EL (cell line): Measurements from ENCODE around the gene C3orf85.
"Not testable (repeated sequence)": the region's sequence is repeated elsewhere in the genome, so short reads cannot be mapped to it uniquely, and the experiment has no call there.

ENCODE experiments used
- DNase-seq: peaks from one replicate; pipeline ENCODE4 v3.0.0-alpha.2; 2016

Gene C3orf85, protein sequence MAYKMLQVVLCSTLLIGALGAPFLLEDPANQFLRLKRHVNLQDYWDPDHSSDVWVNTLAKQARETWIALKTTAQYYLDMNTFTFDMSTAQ

DNA sequence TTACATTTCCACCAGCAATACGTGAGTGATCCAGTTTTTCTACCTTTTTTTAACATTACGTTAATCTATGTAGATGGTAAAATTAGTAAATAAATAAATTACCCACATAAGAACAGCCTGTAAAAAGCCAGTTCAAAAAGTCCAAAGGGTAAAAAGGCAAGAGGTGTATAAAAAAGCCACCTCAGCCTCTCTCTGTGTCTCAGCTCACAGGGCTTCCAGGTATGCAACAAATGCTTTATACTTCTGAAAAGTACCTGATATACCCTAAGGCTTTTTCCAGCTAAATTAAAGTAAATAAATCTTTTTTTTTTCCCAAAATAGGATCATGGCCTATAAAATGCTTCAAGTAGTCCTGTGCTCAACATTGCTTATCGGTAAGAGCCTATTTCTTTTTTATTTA is at the start of gene C3orf85:
C3orf85 (plus strand) TSS at position 197 of the 400 bp plus-strand sequence; CDS start at position 326, 129 bp downstream.
- DNase-seq = no peak

DNA sequence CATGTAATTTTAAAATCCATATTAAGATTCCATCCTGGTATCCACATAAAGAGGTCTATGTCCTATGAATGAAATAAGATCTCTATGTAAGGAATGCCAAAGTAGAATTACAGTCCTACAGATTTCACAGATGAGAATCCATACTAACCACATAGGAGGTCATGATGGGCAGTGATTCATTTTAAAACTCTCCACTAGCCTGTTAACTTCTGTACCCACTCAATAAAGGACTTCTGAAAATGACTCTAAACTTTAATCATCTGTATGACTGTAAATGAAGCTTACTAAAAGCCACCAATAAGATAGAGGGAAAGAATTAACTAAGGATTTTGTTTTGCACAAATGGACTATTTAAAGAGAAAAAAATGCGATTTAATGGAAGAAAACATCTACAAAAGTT is 47.3 kb upstream of the C3orf85 start:
- DNase-seq = peak; percentile 32

GRCh38 chr3:109091846-109092245 is 44.7 kb upstream of the C3orf85 start:
- DNase-seq = no peak

DNA sequence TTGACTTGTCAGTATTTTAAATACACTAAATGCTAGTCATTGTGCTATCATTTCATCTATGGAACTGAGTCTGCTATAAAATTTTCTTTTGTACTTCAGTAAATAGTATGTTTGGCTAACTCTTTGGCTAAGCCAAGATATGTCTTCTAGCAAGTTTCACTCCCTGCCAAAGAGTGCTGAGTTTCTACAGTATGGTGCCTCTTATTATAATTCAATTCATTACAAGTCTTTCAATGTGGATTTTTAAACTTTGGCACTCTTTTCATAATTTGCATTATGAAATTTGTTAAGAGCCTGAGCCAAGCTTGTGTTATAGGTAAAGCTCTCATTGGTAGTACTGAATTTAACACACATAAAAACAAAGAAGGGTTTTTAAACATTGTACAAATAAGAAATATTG is 43.0 kb upstream of the C3orf85 start:
- DNase-seq = no peak

DNA sequence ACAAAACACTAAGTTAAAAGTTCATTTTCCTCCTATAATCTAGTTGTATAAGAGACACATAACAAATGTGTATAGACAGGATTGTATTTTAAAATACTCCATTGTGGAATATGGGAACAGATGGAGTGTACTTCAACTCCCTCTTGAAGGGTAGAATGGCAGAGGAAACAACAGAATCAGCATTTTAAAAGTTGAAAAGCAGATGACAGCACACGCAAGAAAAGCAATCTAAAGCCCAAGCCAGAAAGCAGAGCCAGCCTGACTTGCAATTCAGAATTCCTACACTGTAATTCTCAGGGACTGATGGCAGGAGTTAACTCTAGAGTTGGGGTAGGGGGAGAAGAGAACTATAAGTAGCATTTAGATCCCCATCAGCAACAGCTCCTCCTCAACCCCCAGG is 41.4 kb upstream of the C3orf85 start:
- no peak for DNase-seq

DNA sequence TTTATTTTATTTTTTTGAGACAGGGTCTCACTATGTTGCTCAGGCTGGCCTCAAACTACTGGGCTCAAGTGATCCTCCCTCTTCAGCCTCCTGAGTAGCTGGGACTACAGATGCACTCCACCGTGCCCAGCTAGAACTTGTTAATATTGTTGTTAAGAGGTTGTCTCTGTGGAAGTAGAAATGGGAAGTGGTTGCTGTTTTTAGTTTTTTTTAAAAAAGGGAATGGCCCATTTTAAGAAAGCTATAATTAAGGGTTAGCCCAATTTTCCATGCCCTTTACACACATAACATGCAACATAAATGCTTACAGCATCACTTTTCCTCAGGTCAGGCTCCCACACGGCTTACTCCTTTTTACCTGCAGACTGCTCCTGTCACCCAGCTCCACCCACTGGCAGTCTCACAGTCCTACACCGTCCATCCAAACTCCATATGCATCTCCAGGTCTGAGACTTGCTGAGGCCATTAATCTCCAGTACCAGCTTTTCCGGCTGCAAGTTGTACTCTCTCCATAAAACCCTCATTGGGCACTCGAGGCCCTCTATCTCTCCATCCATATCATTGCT is 38.4 kb upstream of the C3orf85 start:
- DNase-seq = no peak

DNA sequence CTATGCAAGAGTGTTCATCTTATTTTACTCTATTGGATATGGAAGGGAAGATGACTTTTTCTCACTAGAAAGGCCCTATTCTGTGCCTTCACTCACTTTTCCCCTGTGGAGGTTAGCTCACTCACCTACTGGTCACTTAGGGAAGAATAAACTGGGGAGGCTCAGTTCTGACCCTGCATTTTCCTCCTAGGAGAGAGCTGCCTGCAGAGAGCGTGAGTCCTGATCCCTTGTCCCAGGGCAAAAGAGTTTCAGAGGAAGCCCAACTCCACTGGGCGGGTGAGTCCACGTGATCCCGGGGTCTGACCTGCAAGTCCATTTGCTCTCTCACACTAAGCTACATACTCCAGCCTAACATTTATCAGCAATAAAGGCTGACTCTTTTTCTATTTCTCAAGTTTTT is 26.9 kb upstream of the C3orf85 start:
- no peak for DNase-seq

DNA sequence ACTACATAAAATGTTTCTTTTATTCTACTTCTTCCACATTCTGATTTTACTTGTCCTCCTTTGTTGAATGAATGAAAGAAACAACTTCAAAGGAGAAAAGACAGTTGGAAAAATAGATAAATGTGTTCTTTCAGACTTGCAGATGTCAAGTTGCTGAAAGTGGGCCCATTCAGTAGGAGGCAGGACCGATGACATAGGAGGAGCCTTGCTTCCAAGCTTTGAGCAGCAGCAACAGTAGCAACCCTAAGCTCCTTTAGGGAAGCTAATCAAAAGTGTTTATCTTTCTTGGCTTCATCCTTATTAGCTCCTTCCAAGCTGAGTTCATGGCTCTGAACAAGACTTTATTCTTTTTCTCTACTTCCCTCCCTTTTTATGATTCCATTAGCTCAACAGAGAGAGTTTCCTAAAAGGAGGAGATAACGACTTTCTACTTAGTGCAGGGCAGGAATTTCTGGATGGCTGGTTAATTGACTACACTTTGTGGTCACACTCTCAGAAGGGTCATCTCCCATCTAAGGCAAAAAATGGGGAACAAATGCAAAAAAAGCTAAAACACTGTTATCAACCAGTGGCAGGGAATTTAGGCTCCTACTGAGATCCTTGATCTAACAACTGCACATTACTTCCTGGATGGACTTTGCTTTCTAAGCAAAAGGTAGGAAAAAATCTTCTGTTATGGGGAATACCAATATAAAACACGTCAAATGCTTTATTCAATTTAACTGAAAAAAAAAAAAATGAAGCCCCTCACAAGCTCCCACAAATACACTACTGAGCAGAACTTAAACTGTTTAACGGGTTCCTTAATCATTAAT is 23.4 kb upstream of the C3orf85 start:
- DNase-seq = no peak

DNA sequence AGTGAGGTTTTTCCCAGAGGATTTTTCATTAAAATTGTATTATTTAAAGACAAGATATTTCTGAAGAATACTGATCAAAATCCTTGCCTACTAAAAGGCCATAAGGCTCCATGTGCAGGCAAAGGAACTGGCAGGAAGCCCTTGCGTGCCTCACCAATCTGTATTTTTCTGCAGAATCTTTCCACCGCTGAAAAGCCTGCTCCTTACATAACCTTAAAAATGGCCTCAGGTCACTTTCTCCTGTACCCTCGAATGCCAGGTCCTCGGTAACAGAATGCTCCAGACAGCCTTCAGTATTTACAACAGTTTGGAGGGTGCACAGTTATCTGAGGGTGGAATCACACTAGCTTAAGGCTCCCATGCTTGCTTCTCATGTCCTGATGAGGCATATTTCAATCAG is 21.8 kb upstream of the C3orf85 start:
- DNase-seq = no peak

GRCh38 chr3:109115451-109115850 is 21.1 kb upstream of the C3orf85 start:
- peak; percentile 2 for DNase-seq

- DNase-seq = no peak
Observed at GRCh38 chr3:109116031-109116430, 20.5 kb upstream of the C3orf85 start.

GRCh38 chr3:109117939-109118338 is 18.6 kb upstream of the C3orf85 start, which contains the start of gene MORC1:
Gene MORC1 (minus strand): TSS chr3:109118134. CDS start chr3:109118059, 75 bp downstream.
- DNase-seq = no peak

DNA sequence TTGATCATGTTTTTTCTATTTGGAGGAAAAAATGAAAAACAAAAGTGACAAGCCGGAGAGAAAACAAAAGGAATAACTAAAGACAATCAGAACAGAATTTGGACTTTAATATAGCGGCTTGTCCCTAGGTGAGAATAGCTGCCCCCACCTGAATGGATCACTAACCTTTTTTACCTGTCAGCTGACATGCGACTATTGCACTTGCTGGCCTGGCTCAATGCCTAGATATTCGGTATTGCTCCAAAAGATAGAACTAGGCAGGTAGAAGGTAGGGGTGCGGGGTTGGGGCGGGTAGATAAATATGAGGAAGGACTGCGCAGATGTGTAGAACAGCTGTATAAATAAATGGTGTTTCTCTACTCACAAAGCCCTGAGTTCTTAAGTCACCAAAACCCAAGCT is 17.9 kb upstream of the C3orf85 start:
- no peak for DNase-seq

- no peak for DNase-seq
Observed at GRCh38 chr3:109122690-109123089, 13.8 kb upstream of the C3orf85 start.

GRCh38 chr3:109125902-109126301 is 10.6 kb upstream of the C3orf85 start:
- no peak for DNase-seq

GRCh38 chr3:109127553-109127952 is 9.0 kb upstream of the C3orf85 start:
- DNase-seq = no peak

DNA sequence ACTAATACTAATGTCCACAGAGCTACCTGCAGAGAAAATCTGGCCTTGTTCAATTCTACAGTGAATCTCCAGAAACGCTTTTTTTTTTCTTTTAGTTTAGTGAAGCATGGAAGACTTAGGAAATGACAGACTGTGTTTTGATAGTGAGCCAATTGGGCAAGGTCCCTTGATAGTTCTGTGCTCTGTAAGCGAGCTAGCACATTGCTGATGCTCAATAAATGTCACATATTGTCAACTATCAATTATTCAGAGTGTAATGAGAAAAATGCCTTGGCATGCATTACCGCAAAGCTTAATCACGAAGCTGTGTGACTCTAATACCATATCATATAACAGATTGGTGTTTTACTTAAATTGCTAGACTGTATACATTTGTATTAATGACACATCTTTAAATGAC is 5.2 kb upstream of the C3orf85 start:
- DNase-seq = peak; percentile 2

GRCh38 chr3:109132801-109133473 is 3.6 kb upstream of the C3orf85 start:
- peak; percentile 52 for DNase-seq

DNA sequence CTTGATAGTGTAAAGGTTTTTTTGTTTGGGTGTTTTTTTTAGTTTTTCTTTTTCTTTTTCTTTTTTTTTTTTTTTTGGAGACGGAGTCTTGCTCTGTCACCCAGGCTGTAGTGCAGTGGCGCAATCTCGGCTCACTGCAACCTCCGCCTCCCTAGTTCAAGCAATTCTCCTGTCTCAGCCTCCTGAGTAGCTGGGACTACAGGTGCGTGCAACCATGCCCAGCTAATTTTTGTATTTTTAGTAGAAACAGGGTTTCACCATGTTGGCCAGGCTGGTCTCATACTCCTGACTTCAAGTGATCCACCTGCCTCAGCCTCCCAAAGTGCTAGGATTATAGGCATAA is 3.1 kb upstream of the C3orf85 start:
- not testable (repeated sequence) for DNase-seq

- no peak for DNase-seq
Observed at GRCh38 chr3:109137761-109138160, 1.2 kb downstream of the C3orf85 start.

DNA sequence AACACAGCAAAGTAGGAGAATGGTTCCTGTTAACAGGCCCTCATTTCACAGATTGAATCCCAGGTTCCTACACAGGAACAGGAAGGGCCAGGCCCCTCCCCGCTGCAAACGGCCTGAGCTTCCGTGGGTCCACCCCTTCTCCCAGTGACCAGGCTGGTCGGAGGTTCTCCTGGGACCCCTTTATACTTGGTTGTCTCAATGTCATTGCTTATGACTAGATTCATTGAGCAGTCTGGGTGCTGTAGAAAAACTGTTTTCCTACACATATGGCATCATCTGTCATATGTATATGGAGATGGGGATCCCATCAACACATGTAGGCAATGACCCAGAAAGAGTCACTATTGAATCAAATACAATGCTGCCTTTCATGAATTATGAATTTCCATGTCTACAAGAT is 3.8 kb downstream of the C3orf85 start:
- DNase-seq = no peak

DNA sequence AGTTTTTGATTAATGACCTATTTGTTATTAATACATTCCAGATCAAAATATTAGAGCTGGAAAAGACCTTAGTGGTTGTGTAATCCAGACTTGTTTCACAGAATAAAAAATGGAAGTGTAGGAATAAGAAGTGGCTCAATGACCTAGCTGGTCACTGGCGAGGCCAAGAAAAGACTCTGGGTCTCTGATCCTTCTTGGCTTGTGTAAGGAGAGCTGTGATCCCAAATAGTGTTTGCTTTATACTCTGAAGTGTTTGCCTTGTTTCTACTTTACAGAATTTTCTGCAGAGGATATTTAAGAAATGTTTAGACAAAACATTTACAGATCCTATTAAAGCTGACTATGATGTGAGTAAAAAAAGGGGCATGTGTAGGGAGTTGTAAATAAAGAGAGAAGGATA is 7.1 kb downstream of the C3orf85 start:
- no peak for DNase-seq

DNA sequence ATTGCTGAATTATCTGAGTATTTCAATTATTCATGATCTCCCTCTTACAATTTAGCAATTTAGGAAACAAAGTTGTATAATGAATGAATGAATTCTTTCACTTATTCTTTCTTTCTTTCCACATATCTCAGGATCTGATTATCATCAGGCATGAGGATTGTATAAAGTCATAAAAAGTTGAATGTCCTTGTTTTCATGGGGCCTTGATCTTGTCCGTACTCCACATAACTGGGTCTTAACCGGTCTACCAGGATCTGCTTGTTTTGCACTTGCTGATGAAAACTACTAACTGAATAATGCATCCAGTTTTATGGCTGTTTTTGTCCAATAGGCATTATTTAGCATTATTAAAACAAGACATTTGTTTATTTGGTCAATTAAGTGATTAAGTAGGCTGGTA is 12.6 kb downstream of the C3orf85 start:
- DNase-seq = no peak

DNA sequence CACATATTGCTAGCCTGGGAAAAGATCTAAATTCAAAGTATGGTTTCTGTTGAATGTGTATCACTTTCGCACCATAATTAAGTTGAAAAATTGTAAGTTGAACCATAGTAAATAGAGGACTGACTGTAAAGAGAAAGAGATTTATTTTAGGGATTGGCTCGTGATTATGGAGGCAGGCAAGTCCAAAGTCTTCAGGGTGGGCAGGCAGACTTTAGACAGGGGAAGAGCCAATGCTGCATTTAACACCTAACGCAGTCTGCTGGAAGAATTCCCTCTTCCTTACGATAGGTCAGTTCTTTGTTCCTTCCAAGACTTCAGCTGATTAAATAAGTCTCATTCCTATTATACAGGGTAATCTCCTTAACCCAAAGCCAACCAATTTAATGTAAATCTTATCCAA is 15.8 kb downstream of the C3orf85 start:
- DNase-seq = no peak
